Neural cell (in vitro differentiated cells): ENCODE data around the gene SCGN. TPM values are rescaled to one million over a fixed set of nuclear protein-coding genes. Genes with fewer than 3 reads are reported as not detected.

Experiments used
- H2AFZ ChIP-seq: fragments of 200-600, 300-800 bp; sonication (generic), shearing (Covaris generic); 2 replicates; pipeline ENCODE4 v1.6.0; 2014; ENCODE audit warnings: low read depth, mild to moderate bottlenecking, antibody characterized with exemption, low read length, moderate library complexity
- H3F3A ChIP-seq: fragments of 200-600 bp; shearing (Covaris generic); 2 replicates; pipeline ENCODE4 v1.6.1; 2016; ENCODE audit warnings: mild to moderate bottlenecking, moderate library complexity, mixed read lengths, antibody characterized with exemption, low read length; ENCODE audit not compliant: insufficient read depth, poor library complexity, severe bottlenecking
- H3K27ac ChIP-seq: fragments of 200-600, 300-800 bp; sonication (generic), shearing (Covaris generic); 2 replicates; pipeline ENCODE4 v1.5.1; 2014; ENCODE audit warnings: mild to moderate bottlenecking, low read length, moderate library complexity
- H3K27me3 ChIP-seq: fragments of 300-800, 200-600 bp; sonication (generic), shearing (Covaris generic); 2 replicates; pipeline ENCODE4 v1.6.0; 2014; ENCODE audit warnings: mild to moderate bottlenecking, low read depth, low read length, moderate library complexity; ENCODE audit not compliant: insufficient read depth
- H3K36me3 ChIP-seq: fragments of 300-800, 200-600 bp; sonication (generic), shearing (Covaris generic); 2 replicates; pipeline ENCODE4 v1.5.1; 2014; ENCODE audit warnings: mild to moderate bottlenecking, antibody characterized with exemption, low read length, moderate library complexity; ENCODE audit not compliant: insufficient read depth
- H3K4me2 ChIP-seq: fragments of 300-800, 200-600 bp; sonication (generic), shearing (Covaris generic); 2 replicates; pipeline ENCODE4 v1.6.0; 2014; ENCODE audit warnings: mild to moderate bottlenecking, low read length
- H3K4me3 ChIP-seq: fragments of 300-800, 200-600 bp; sonication (generic), shearing (Covaris generic); 2 replicates; pipeline ENCODE4 v1.5.1; 2014; ENCODE audit warnings: mild to moderate bottlenecking, low read length, moderate library complexity
- H3K79me2 ChIP-seq: fragments of 200-600 bp; shearing (Covaris generic); replicated peaks from 2 replicates; pipeline ENCODE4 v1.6.0; 2014; ENCODE audit warnings: mild to moderate bottlenecking, low read length, moderate library complexity; ENCODE audit not compliant: insufficient read depth
- H3K9ac ChIP-seq: fragments of 300-800, 200-600 bp; sonication (generic), shearing (Covaris generic); 2 replicates; pipeline ENCODE4 v1.6.1; 2016; ENCODE audit warnings: mild to moderate bottlenecking, low read length, mixed read lengths
- H3K9me2 ChIP-seq: fragments of 200-600 bp; shearing (Covaris generic); 2 replicates; pipeline ENCODE4 v1.6.1; 2016; ENCODE audit warnings: mild to moderate bottlenecking, low read length, mixed read lengths; ENCODE audit not compliant: insufficient read depth
- H3K9me3 ChIP-seq: fragments of 200-600, 300-800 bp; sonication (generic), shearing (Covaris generic); 2 replicates; pipeline ENCODE4 v1.6.1; 2016; ENCODE audit warnings: mild to moderate bottlenecking, mixed run types, low read length, moderate library complexity, mixed read lengths
- H4K20me1 ChIP-seq: fragments of 200-600 bp; shearing (Covaris generic); 2 replicates; pipeline ENCODE4 v1.6.1; 2016; ENCODE audit warnings: mild to moderate bottlenecking, mixed run types; ENCODE audit not compliant: insufficient read depth
- EP300 ChIP-seq: fragments of 450-650 bp; conservative IDR thresholded peaks from 2 replicates; pipeline ENCODE4 v1.6.1; 2014; ENCODE audit warnings: antibody characterized with exemption, mild to moderate bottlenecking, moderate library complexity; ENCODE audit not compliant: poor library complexity, severe bottlenecking
- EZH2 ChIP-seq: fragments of 200-600, 300-800 bp; shearing (Covaris generic), sonication (generic); IDR thresholded peaks from 2 replicates; pipeline ENCODE4 v1.6.1; 2014; ENCODE audit warnings: antibody characterized with exemption, low read length, borderline replicate concordance, mild to moderate bottlenecking; ENCODE audit not compliant: insufficient read depth, poor library complexity, severe bottlenecking
- MXI1 ChIP-seq: fragments of 450-650 bp; conservative IDR thresholded peaks from 2 replicates; pipeline ENCODE4 v1.6.1; 2014; ENCODE audit warnings: antibody characterized with exemption, mild to moderate bottlenecking; ENCODE audit not compliant: poor library complexity, severe bottlenecking
- POLR2AphosphoS5 ChIP-seq: IDR thresholded peaks from 2 replicates; pipeline ENCODE4 v1.6.1; 2012
- RAD21 ChIP-seq: fragments of 450-650 bp; conservative IDR thresholded peaks from 2 replicates; pipeline ENCODE4 v1.6.1; 2014; ENCODE audit warnings: antibody characterized with exemption, mild to moderate bottlenecking, moderate library complexity
- SMC3 ChIP-seq: fragments of 450-650 bp; conservative IDR thresholded peaks from 2 replicates; pipeline ENCODE4 v1.6.1; 2014; ENCODE audit warnings: antibody characterized with exemption, mild to moderate bottlenecking, moderate library complexity; ENCODE audit not compliant: poor library complexity
- TAF1 ChIP-seq: IDR thresholded peaks from 2 replicates; pipeline ENCODE4 v1.6.1; 2012; ENCODE audit warnings: low read depth
- polyA plus RNA-seq: library from polyadenylated mRNA; depleted of rRNA; stranded (reverse); fragments of >200 nt; gene quantifications from 2 replicates; pipeline ENCODE4 v1.2.3, GENCODE V29; 2014
- TF ChIP-seq, protein P1 (sequence below): IDR thresholded peaks from 2 replicates; pipeline ENCODE4 v1.6.1; 2012; ENCODE audit warnings: borderline replicate concordance
- TF ChIP-seq, protein P2 (sequence below): fragments of 450-650 bp; IDR thresholded peaks from 2 replicates; pipeline ENCODE4 v1.5.1; 2014; ENCODE audit warnings: antibody characterized with exemption, mild to moderate bottlenecking, moderate library complexity; ENCODE audit not compliant: poor library complexity, severe bottlenecking

SCGN gene
- polyA plus RNA-seq, 1 donor from 2014 or later = 254 TPM

DNA sequence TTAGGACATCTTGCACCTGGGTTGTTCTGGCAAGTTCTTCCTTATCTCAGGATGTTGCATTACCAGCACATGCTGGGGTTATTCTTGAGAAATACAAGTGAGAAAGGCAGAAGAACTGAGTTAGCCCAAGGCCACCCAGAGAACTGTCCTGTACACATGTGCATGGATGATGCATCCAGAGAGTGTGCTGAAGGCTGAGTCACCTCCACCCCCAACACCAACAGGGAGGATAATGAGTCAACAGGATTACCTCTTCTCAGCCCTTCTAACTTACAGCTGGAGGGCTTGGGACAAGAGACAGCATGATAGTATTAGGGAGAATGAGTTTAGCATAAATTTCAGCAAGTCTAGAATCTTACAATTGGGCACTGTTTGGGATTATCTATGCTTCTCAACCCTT, 8.5 kb downstream of the SCGN start:
- Histone ChIP-seq H3K36me3 (no peaks in the 10 kb centered on the region), H4K20me1 (no peaks in the 10 kb centered on the region), H2AFZ (no peak overlapping the region), H3K9me3 (no peaks in the 10 kb centered on the region), H3K27me3 (no peaks in the 10 kb centered on the region), H3K27ac (no peak overlapping the region), H3K9ac (no peak overlapping the region), H3K9me2 (no peaks in the 10 kb centered on the region), H3K4me3 (no peak overlapping the region), H3K79me2 (no peaks in the 10 kb centered on the region), H3K4me2 (no peak overlapping the region), H3F3A (no peaks in the 10 kb centered on the region)
- TF ChIP-seq EZH2 (no peak), MXI1 (no peak), TAF1 (no peak), EP300 (no peak), RAD21 (no peak), SMC3 (no peak), POLR2AphosphoS5 (no peak)
- TF ChIP-seq, protein P1, sequence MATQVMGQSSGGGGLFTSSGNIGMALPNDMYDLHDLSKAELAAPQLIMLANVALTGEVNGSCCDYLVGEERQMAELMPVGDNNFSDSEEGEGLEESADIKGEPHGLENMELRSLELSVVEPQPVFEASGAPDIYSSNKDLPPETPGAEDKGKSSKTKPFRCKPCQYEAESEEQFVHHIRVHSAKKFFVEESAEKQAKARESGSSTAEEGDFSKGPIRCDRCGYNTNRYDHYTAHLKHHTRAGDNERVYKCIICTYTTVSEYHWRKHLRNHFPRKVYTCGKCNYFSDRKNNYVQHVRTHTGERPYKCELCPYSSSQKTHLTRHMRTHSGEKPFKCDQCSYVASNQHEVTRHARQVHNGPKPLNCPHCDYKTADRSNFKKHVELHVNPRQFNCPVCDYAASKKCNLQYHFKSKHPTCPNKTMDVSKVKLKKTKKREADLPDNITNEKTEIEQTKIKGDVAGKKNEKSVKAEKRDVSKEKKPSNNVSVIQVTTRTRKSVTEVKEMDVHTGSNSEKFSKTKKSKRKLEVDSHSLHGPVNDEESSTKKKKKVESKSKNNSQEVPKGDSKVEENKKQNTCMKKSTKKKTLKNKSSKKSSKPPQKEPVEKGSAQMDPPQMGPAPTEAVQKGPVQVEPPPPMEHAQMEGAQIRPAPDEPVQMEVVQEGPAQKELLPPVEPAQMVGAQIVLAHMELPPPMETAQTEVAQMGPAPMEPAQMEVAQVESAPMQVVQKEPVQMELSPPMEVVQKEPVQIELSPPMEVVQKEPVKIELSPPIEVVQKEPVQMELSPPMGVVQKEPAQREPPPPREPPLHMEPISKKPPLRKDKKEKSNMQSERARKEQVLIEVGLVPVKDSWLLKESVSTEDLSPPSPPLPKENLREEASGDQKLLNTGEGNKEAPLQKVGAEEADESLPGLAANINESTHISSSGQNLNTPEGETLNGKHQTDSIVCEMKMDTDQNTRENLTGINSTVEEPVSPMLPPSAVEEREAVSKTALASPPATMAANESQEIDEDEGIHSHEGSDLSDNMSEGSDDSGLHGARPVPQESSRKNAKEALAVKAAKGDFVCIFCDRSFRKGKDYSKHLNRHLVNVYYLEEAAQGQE = no peak
- TF ChIP-seq, protein P2, sequence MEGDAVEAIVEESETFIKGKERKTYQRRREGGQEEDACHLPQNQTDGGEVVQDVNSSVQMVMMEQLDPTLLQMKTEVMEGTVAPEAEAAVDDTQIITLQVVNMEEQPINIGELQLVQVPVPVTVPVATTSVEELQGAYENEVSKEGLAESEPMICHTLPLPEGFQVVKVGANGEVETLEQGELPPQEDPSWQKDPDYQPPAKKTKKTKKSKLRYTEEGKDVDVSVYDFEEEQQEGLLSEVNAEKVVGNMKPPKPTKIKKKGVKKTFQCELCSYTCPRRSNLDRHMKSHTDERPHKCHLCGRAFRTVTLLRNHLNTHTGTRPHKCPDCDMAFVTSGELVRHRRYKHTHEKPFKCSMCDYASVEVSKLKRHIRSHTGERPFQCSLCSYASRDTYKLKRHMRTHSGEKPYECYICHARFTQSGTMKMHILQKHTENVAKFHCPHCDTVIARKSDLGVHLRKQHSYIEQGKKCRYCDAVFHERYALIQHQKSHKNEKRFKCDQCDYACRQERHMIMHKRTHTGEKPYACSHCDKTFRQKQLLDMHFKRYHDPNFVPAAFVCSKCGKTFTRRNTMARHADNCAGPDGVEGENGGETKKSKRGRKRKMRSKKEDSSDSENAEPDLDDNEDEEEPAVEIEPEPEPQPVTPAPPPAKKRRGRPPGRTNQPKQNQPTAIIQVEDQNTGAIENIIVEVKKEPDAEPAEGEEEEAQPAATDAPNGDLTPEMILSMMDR = no peak

DNA sequence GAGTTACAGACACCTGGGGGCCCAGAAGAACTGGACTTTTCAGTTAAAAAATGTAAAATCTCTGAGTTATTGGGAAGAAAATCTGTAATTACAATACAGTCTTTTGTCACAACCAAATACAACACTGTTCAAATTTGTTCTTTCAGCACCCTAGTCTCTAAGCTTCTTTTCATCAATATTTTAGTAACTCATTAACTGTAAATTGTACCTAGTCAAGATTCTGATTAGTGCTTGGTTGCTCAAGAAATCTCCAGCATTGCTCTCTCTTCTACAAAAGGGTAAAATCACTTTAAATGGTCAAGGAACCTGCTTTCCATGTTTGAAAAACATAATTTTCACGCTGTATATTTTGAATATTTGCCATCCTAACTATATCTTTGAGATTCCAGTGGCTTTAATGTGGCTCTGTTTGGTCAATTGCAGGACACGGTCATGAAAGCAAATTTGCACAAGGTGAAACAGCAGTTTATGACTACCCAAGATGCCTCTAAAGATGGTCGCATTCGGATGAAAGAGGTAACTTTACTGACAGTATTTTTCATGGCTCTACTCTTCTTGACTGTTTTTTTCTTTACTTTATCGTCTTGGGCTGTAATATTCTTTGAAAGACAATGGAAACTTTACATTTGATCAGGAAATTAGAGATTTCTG, 9.2 kb downstream of the SCGN start:
- Histone ChIP-seq H3K36me3 (no peaks in the 10 kb centered on the region), H3F3A (no peaks in the 10 kb centered on the region), H2AFZ (no peak overlapping the region), H3K27ac (no peak overlapping the region), H3K9ac (no peak overlapping the region), H3K4me3 (no peak overlapping the region), H3K9me3 (no peaks in the 10 kb centered on the region), H3K79me2 (no peaks in the 10 kb centered on the region), H4K20me1 (no peaks in the 10 kb centered on the region), H3K4me2 (no peak overlapping the region), H3K27me3 (no peaks in the 10 kb centered on the region), H3K9me2 (no peaks in the 10 kb centered on the region)
- TF ChIP-seq, protein P1 = no peak
- TF ChIP-seq POLR2AphosphoS5 (no peak), SMC3 (no peak), MXI1 (no peak), TAF1 (no peak), RAD21 (no peak)
